ENCODE measurements around the gene IQCH.
A peak's percentile ranks its signal among the peaks of the same experiment; 100 is the strongest.
"Not testable (repeated sequence)": the region's sequence is repeated elsewhere in the genome, so short reads cannot be mapped to it uniquely, and the experiment has no call there.

Gene IQCH

GRCh38 chr15:67230504-67230903 is 24.1 kb upstream of the IQCH start:
- Mint-ChIP-seq H3K27ac (no peak overlapping the region), H3K4me1 (peaks cover 9% of the 10 kb centered on the region), H3K4me3 (no peak overlapping the region), H3K9me3 (no peaks in the 10 kb centered on the region), H3K36me3 (peaks cover 39% of the 10 kb centered on the region), H3K27me3 (no peaks in the 10 kb centered on the region)
- DNase-seq (ENCODE audit: low spot score in 2 of 2) (no peak), ATAC-seq (ENCODE audit: low read depth) (no peak)

DNA sequence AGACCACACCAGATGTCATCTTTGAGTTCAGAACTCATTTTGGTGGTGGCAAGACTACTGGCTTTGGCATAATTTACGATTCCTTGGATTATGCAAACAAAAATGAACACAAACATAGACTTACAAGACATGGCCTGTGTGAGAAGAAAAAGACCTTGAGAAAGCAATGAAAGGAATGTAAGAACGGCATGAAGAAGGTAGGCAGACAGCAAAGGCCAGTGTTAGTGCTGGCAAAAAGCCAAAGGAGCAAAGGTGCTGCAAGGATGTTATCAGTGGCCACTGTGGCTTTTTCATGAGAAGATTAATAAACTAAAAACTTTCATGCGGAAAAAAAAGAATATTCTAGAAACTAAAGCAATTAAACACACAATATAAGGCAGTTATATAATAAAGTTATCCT is 22.0 kb upstream of the IQCH start:
- no peak for ATAC-seq (ENCODE audit: low read depth)
- H3K27ac Mint-ChIP-seq, result no peak overlapping the region
- no peak for DNase-seq (ENCODE audit: low spot score in 2 of 2)
- H3K27me3 Mint-ChIP-seq, result no peaks in the 10 kb centered on the region
- H3K4me3 Mint-ChIP-seq, result no peak overlapping the region
- no peaks in the 10 kb centered on the region for H3K9me3 Mint-ChIP-seq
- peaks cover 9% of the 10 kb centered on the region for H3K4me1 Mint-ChIP-seq
- peaks cover 42% of the 10 kb centered on the region for H3K36me3 Mint-ChIP-seq

DNA sequence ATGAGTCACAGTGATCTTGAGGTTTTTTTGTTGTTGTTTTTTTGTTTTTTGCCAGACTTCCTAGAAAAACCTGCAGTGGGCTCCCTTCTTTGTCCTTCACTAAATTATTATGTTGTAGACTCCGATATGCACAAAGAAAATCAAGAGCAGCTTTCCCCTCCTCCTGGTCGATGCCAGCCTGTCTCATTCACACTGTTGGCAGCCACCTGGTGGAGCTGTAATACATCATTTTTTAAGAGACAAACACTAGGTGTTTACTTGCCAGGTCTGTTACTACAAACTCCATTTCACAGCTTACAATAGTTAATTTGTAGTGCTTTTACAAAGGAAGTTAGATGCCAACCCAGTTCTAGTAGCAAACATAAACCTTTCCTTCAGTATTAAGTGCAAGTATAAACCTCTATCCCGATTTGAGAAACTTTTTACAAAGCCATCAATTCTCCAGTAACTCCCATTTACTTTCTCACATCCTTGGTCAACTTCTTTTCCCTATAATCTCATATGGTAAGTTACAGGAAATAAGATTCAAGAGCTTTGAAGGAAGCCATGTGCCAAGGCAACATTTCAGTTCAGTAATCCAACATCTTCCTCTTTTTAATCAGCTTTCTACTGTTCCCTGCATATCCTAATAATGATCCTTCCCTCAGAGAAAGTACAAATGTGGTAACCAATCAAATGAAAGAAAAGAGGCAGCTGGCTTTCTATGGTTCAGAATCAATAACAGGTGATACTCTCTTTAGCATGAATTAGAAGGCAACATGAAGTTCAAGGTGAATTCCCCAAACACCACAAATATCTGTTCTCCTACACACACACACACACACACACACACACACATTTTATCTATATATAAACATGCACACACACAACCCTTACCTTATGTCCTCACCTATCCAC is 14.1 kb upstream of the IQCH start:
- H3K36me3 Mint-ChIP-seq, result peaks cover 4% of the 10 kb centered on the region
- peak overlapping the region; percentile 90 for H3K27ac Mint-ChIP-seq
- peak overlapping the region; percentile 78 for H3K4me3 Mint-ChIP-seq
- H3K9me3 Mint-ChIP-seq, result no peaks in the 10 kb centered on the region
- peaks cover 32% of the 10 kb centered on the region for H3K4me1 Mint-ChIP-seq
- DNase-seq (ENCODE audit: low spot score in 2 of 2) (no peak), ATAC-seq (ENCODE audit: low read depth) (peak; percentile 41)
- H3K27me3 Mint-ChIP-seq, result no peaks in the 10 kb centered on the region

DNA sequence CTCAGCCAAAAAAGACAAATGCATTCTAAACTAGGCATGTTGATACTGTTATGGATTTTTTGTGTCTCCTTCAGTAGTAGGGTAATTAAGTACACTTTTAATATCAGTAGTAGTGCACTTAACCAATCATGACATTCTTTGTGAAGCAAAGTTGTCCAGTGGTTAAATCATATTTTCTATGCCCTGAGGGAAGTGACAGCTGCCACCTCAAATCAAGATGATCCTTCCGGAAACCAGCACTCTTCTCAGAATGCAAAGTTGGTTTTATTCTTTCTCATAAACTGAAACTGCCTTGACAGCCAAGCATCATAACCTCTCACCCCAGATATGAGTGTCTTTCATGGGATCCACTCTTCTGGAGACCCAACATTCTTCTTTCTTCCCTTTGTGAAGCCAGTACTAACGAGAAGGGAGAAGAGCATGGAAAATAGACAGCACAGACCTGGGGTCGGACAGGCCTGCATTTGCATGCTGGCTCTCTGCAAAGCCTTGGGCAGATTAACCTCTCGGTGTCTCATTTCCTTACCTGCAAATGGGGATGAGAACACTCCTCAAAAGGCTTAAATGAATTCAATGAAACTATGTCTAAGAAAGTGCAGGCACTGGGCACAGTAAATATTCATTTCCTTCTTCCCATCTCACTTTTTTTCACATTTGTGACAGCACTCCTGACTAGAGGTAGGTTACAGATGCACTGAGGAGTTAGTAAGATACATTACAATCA is 13.3 kb upstream of the IQCH start:
- Mint-ChIP-seq H3K9me3 (no peaks in the 10 kb centered on the region), H3K27ac (peak overlapping the region; percentile 90), H3K27me3 (no peaks in the 10 kb centered on the region), H3K4me1 (peaks cover 32% of the 10 kb centered on the region), H3K36me3 (peaks cover 1% of the 10 kb centered on the region), H3K4me3 (peak overlapping the region; percentile 78)
- DNase-seq (ENCODE audit: low spot score in 2 of 2) (no peak), ATAC-seq (ENCODE audit: low read depth) (peak; percentile 67)

GRCh38 chr15:67242708-67243111 is 11.9 kb upstream of the IQCH start:
- H3K4me1 Mint-ChIP-seq, result peaks cover 32% of the 10 kb centered on the region
- peaks cover 3% of the 10 kb centered on the region for H3K36me3 Mint-ChIP-seq
- no peak for ATAC-seq (ENCODE audit: low read depth)
- H3K27ac Mint-ChIP-seq, result peak overlapping the region; percentile 63
- DNase-seq (ENCODE audit: low spot score in 2 of 2), result no peak
- H3K27me3 Mint-ChIP-seq, result no peaks in the 10 kb centered on the region
- H3K4me3 Mint-ChIP-seq, result peak overlapping the region; percentile 18
- peaks cover 2% of the 10 kb centered on the region for H3K9me3 Mint-ChIP-seq

DNA sequence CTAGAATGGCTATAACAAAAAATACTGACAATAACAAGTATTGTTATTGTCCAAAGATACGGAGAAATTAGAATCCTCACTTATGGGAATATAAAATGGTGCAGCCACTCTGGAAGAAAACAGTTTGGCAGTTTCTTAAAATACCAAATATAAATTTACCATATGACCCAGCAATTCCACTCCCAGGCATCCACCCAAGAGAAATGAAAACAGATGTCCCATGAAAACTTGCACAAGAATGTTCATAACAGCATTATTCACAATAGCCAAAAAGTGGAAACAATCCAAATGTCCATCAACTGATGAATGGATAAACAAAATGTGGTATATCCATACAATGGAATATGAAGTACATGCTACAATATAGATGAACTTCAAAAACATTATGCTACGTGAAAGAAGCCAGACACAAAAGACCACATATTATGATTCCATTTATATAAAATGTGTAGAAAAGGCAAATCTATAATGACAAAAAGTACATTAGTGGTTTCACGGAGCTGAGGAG is 9.6 kb upstream of the IQCH start:
- ATAC-seq (ENCODE audit: low read depth) (no peak), DNase-seq (ENCODE audit: low spot score in 2 of 2) (no peak)
- Mint-ChIP-seq H3K36me3 (peaks cover 6% of the 10 kb centered on the region), H3K4me3 (no peak overlapping the region), H3K4me1 (peaks cover 32% of the 10 kb centered on the region), H3K27ac (no peak overlapping the region), H3K27me3 (no peaks in the 10 kb centered on the region), H3K9me3 (peaks cover 2% of the 10 kb centered on the region)

DNA sequence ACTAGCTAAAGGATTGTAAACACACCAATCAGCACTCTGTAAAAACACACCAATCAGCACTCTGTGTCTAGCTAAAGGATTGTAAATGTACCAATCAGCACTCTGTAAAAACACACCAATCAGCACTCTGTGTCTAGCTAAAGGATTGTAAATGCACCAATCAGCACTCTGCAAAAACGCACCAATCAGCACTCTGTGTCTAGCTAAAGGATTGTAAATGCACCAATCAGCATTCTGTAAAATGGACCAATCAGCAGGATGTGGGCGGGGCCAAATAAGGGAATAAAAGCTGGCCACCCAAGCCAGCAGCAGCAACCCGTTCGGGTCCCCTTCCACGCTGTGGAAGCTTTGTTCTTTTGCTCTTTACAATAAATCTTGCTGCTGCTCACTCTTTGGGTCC is 8.0 kb upstream of the IQCH start:
- peaks cover 20% of the 10 kb centered on the region for H3K4me1 Mint-ChIP-seq

GRCh38 chr15:67248011-67248505 is 6.5 kb upstream of the IQCH start:
- DNase-seq (ENCODE audit: low spot score in 2 of 2) (no peak), ATAC-seq (ENCODE audit: low read depth) (no peak)
- peak overlapping the region; percentile 53 for H3K27ac Mint-ChIP-seq
- H3K4me3 Mint-ChIP-seq, result no peak overlapping the region
- H3K27me3 Mint-ChIP-seq, result no peaks in the 10 kb centered on the region
- H3K36me3 Mint-ChIP-seq, result peaks cover 7% of the 10 kb centered on the region
- H3K4me1 Mint-ChIP-seq, result peaks cover 18% of the 10 kb centered on the region
- H3K9me3 Mint-ChIP-seq, result peaks cover 2% of the 10 kb centered on the region

More for the DNA sequence above, 8.0 kb upstream of the IQCH start:
- not testable (repeated sequence) for H3K27ac Mint-ChIP-seq; DNase-seq (ENCODE audit: low spot score in 2 of 2); H3K9me3 Mint-ChIP-seq; H3K27me3 Mint-ChIP-seq; H3K36me3 Mint-ChIP-seq; ATAC-seq (ENCODE audit: low read depth); H3K4me3 Mint-ChIP-seq

- Mint-ChIP-seq H3K27me3 (no peaks in the 10 kb centered on the region), H3K36me3 (peaks cover 7% of the 10 kb centered on the region), H3K4me3 (no peak overlapping the region), H3K9me3 (peaks cover 2% of the 10 kb centered on the region), H3K4me1 (peaks cover 16% of the 10 kb centered on the region), H3K27ac (no peak overlapping the region)
- ATAC-seq (ENCODE audit: low read depth) (no peak), DNase-seq (ENCODE audit: low spot score in 2 of 2) (no peak)
These were observed 4.8 kb upstream of the IQCH start for GRCh38 chr15:67249830-67250229.

- Mint-ChIP-seq H3K36me3 (peaks cover 7% of the 10 kb centered on the region), H3K27me3 (no peaks in the 10 kb centered on the region), H3K9me3 (peaks cover 2% of the 10 kb centered on the region), H3K4me1 (peaks cover 16% of the 10 kb centered on the region), H3K4me3 (no peak overlapping the region), H3K27ac (no peak overlapping the region)
- ATAC-seq (ENCODE audit: low read depth), result no peak
- no peak for DNase-seq (ENCODE audit: low spot score in 2 of 2)
These were observed 3.3 kb upstream of the IQCH start for GRCh38 chr15:67251318-67251717.

DNA sequence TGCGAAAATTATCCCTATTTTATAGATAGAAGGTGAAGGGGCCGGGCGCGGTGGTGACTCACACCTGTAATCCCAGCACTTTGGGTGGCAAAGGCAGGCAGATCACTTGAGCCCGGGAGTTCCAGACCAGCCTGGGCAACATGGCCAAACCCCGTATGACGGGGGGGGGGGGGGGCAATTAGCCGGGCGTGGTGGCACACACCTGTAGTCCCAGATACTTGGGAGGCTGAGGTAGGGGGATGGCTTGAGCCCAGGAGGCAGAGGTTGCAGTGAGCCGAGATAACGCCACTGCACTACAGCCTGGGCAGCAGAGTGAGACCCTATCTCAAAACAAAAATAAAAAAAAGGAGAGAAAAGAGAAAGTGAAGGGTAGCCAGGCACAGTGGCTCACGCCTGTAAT is 1.5 kb upstream of the IQCH start:
- Mint-ChIP-seq H3K27me3 (no peaks in the 10 kb centered on the region), H3K4me3 (peak overlapping the region; percentile 93), H3K36me3 (peaks cover 4% of the 10 kb centered on the region), H3K9me3 (no peaks in the 10 kb centered on the region), H3K27ac (peak overlapping the region; percentile 94), H3K4me1 (peaks cover 15% of the 10 kb centered on the region)
- DNase-seq (ENCODE audit: low spot score in 2 of 2) (no peak), ATAC-seq (ENCODE audit: low read depth) (no peak)

- Mint-ChIP-seq H3K9me3 (no peaks in the 10 kb centered on the region), H3K27ac (peak overlapping the region; percentile 94), H3K27me3 (no peaks in the 10 kb centered on the region), H3K36me3 (peaks cover 3% of the 10 kb centered on the region), H3K4me1 (peaks cover 14% of the 10 kb centered on the region), H3K4me3 (peak overlapping the region; percentile 93)
- DNase-seq (ENCODE audit: low spot score in 2 of 2) (no peak), ATAC-seq (ENCODE audit: low read depth) (no peak)
These were observed 893 bp upstream of the IQCH start for GRCh38 chr15:67253549-67254237.

GRCh38 chr15:67256051-67256450 is 1.5 kb downstream of the IQCH start:
- no peak overlapping the region for H3K27ac Mint-ChIP-seq
- H3K9me3 Mint-ChIP-seq, result no peaks in the 10 kb centered on the region
- H3K4me1 Mint-ChIP-seq, result peaks cover 15% of the 10 kb centered on the region
- H3K27me3 Mint-ChIP-seq, result no peaks in the 10 kb centered on the region
- ATAC-seq (ENCODE audit: low read depth) (no peak), DNase-seq (ENCODE audit: low spot score in 2 of 2) (no peak)
- H3K4me3 Mint-ChIP-seq, result peak overlapping the region; percentile 27
- no peaks in the 10 kb centered on the region for H3K36me3 Mint-ChIP-seq

- H3K36me3 Mint-ChIP-seq; ATAC-seq (ENCODE audit: low read depth); H3K4me3 Mint-ChIP-seq; DNase-seq (ENCODE audit: low spot score in 2 of 2); H3K27ac Mint-ChIP-seq; H3K27me3 Mint-ChIP-seq; H3K9me3 Mint-ChIP-seq; H3K4me1 Mint-ChIP-seq: not testable (repeated sequence)
These were observed 3.8 kb downstream of the IQCH start for GRCh38 chr15:67258412-67258811.

Data from memory B cell (primary cell).